Neural progenitor cell (in vitro differentiated cells): ENCODE data around the gene CREBBP.

Experiments
- CTCF ChIP-seq: fragments of 200-600 bp; sonication (generic); IDR thresholded peaks from 2 replicates; pipeline ENCODE4 v1.5.1; 2017; ENCODE audit warnings: antibody characterized with exemption, mild to moderate bottlenecking
- EZH2 ChIP-seq: fragments of 200-600 bp; sonication (generic); IDR thresholded peaks from 2 replicates; pipeline ENCODE4 v1.6.1; 2017; ENCODE audit warnings: antibody characterized with exemption, mild to moderate bottlenecking, moderate library complexity

GRCh38 chr16:3767333-3767986 lies 113.1 kb downstream of the CREBBP start:
- no peak for TF ChIP-seq CTCF
- TF ChIP-seq EZH2, result no peak
